Hepatocyte (in vitro differentiated cells): ENCODE measurements around the gene CCDC40. TPM values are rescaled to one million over a fixed set of nuclear protein-coding genes. Genes with fewer than 3 reads are reported as not detected.

Experiments
- DNase-seq: peaks from one replicate; pipeline ENCODE4 v3.0.0-alpha.2; 2016; ENCODE audit warnings: low spot score
- H2AFZ ChIP-seq: fragments of 200-600 bp; sonication (generic); 2 replicates; pipeline ENCODE4 v1.6.0; 2016; ENCODE audit warnings: antibody characterized with exemption, mild to moderate bottlenecking
- H3K27ac ChIP-seq: fragments of 200-600 bp; sonication (generic); 2 replicates; pipeline ENCODE4 v1.5.1; 2016; ENCODE audit warnings: mild to moderate bottlenecking
- H3K27me3 ChIP-seq: fragments of 200-600 bp; sonication (generic); 2 replicates; pipeline ENCODE4 v1.6.1; 2016
- H3K36me3 ChIP-seq: fragments of 200-600 bp; sonication (generic); replicated peaks from 2 replicates; pipeline ENCODE4 v1.5.1; 2016; ENCODE audit warnings: low read depth; ENCODE audit not compliant: insufficient read depth
- H3K4me1 ChIP-seq: fragments of 200-600 bp; sonication (generic); 2 replicates; pipeline ENCODE4 v1.5.1; 2016; ENCODE audit warnings: mild to moderate bottlenecking, moderate library complexity; ENCODE audit not compliant: insufficient read depth
- H3K4me2 ChIP-seq: fragments of 200-600 bp; sonication (generic); 2 replicates; pipeline ENCODE4 v1.6.0; 2016
- H3K4me3 ChIP-seq: fragments of 200-600 bp; sonication (generic); 2 replicates; pipeline ENCODE4 v1.5.1; 2016; ENCODE audit warnings: mild to moderate bottlenecking
- H3K79me2 ChIP-seq: fragments of 200-600 bp; sonication (generic); 2 replicates; pipeline ENCODE4 v1.6.0; 2017; ENCODE audit warnings: mild to moderate bottlenecking
- H3K9me2 ChIP-seq: fragments of 200-600 bp; sonication (generic); replicated peaks from 2 replicates; pipeline ENCODE4 v1.6.0; 2017; ENCODE audit warnings: mild to moderate bottlenecking; ENCODE audit not compliant: insufficient read depth
- H3K9me3 ChIP-seq: fragments of 200-600 bp; sonication (generic); 2 replicates; pipeline ENCODE4 v1.5.1; 2016; ENCODE audit warnings: low read depth, mild to moderate bottlenecking
- H4K20me1 ChIP-seq: fragments of 200-600 bp; sonication (generic); 2 replicates; pipeline ENCODE4 v1.6.0; 2016; ENCODE audit warnings: mild to moderate bottlenecking; ENCODE audit not compliant: insufficient read depth, poor library complexity, severe bottlenecking
- EZH2 ChIP-seq: fragments of 200-600 bp; sonication (generic); IDR thresholded peaks from 2 replicates; pipeline ENCODE4 v1.6.1; 2016; ENCODE audit warnings: antibody characterized with exemption, mild to moderate bottlenecking, borderline replicate concordance
- EZH2phosphoT487 ChIP-seq: fragments of 200-600 bp; sonication (generic); IDR thresholded peaks from one replicate; pipeline ENCODE4 v1.6.1; 2018; ENCODE audit warnings: antibody characterized with exemption, mild to moderate bottlenecking, low read depth, moderate library complexity; ENCODE audit not compliant: unreplicated experiment, severe bottlenecking
- WGBS: methylation state at CpG from one replicate; pipeline ENCODE4 v1.1.6; 2016; ENCODE audit warnings: low lambda C conversion rate; ENCODE audit errors: missing lambda C conversion rate; 5-methylcytosine and 5-hydroxymethylcytosine counted together
- polyA plus RNA-seq: library from polyadenylated mRNA; unstranded; fragments of >200 nt; fragmentation: Nextera tagmentation; extraction: Ambion mirVana; gene quantifications from 2 replicates; pipeline ENCODE4 v1.2.1, GENCODE V29; 2016
- total RNA-seq: library from RNA; depleted of rRNA; stranded (reverse); fragments of >200 nt; gene quantifications from 2 replicates; pipeline ENCODE4 v1.2.3, GENCODE V29; 2014
- TF ChIP-seq, protein P1 (sequence below): fragments of 200-600 bp; sonication (generic); IDR thresholded peaks from 2 replicates; pipeline ENCODE4 v1.5.1; 2016; ENCODE audit warnings: antibody characterized with exemption, mild to moderate bottlenecking; ENCODE audit not compliant: poor library complexity

Gene CCDC40
- total and polyA plus RNA-seq, 2 experiments from 2014 or later, result 2.2 to 4.7 TPM

DNA sequence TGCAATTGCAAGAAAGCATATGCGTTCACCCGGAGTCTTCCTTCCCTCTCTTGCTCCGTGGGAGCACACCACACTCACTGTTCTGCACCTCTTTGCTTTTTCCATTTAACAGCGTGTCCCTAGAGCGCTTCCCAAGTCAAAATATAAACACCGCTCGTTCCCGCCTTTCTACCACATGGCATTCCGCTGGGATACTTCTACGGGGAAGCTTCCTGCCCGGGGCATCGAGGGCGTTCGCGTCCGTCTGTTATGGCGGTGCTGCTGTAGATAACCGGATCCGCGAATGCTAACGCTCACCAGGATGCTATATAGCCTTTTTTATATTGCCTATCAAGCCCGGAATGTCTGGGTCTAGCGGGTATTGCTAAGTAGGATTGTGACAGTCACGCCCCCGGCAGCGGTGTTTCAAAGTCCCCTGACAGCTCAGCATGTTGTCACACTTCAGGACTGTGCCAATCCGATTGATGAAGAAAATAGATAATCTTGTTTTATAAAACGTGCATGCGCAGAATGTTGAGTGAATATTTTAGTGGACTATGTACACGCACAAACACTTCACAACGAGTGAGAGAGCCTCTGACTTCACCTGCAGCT, 31.0 kb downstream of the CCDC40 start:
- H3K36me3 ChIP-seq, result no peaks in the 10 kb centered on the region
- 96% methylated on average over 31 of the region's 31 CpGs for WGBS
- H3K27ac ChIP-seq, result no peak overlapping the region
- no peak overlapping the region for H3K4me2 ChIP-seq
- TF ChIP-seq EZH2phosphoT487 (no peak), EZH2 (no peak)
- TF ChIP-seq, protein P1, sequence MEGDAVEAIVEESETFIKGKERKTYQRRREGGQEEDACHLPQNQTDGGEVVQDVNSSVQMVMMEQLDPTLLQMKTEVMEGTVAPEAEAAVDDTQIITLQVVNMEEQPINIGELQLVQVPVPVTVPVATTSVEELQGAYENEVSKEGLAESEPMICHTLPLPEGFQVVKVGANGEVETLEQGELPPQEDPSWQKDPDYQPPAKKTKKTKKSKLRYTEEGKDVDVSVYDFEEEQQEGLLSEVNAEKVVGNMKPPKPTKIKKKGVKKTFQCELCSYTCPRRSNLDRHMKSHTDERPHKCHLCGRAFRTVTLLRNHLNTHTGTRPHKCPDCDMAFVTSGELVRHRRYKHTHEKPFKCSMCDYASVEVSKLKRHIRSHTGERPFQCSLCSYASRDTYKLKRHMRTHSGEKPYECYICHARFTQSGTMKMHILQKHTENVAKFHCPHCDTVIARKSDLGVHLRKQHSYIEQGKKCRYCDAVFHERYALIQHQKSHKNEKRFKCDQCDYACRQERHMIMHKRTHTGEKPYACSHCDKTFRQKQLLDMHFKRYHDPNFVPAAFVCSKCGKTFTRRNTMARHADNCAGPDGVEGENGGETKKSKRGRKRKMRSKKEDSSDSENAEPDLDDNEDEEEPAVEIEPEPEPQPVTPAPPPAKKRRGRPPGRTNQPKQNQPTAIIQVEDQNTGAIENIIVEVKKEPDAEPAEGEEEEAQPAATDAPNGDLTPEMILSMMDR, result no peak
- peaks cover 14% of the 10 kb centered on the region for H3K4me1 ChIP-seq
- H2AFZ ChIP-seq, result no peak overlapping the region
- no peaks in the 10 kb centered on the region for H3K79me2 ChIP-seq
- no peak overlapping the region for H3K4me3 ChIP-seq
- H4K20me1 ChIP-seq, result no peaks in the 10 kb centered on the region
- no peaks in the 10 kb centered on the region for H3K9me3 ChIP-seq
- H3K27me3 ChIP-seq, result no peaks in the 10 kb centered on the region
- H3K9me2 ChIP-seq, result no peaks in the 10 kb centered on the region
- no peak for DNase-seq

DNA sequence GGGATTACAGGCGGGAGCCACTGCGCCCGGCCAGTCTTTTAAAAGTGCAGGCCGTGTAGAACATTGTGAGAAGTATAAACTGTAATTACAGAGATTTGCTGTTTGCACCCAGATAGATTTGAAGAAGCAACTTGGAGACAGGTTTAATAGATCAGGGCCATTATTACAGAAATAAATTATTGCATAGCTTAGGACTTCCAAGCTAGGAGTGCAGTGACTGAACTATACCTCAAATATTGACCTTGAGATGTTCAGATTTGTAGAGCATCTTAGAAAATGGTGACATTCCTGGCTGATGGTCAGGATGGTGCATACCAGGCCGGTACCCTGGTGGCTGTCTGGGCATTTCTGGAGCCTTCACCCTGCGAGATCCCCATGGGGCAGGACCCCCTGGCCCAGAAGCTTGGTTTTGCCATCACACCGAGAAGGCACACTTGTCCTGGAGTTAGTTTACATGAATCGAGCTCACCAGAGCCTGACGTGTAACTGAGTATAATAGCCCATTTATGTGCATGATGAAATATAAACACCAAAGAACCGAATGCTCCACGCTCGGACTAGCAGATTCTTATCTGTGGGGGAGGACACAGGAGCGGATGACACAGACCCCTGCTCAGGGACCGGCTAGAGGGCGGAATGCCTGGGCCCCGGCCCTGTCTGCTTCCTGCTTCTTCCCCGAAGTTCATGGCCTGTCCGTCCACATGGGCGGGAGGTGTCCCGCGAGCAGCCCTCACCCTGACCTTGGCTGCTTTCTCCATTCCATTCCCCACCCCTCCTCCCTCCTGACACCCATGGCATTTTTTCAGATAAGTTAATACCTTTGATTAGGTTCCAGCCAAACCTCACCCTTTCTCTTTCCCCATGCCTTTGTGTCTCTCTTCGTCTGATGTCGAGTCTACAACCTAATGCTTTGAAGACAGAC, 32.1 kb downstream of the CCDC40 start:
- 47% methylated on average over 23 of the region's 23 CpGs for WGBS
- Histone ChIP-seq H3K27ac (peak overlapping the region; percentile 35), H3K4me1 (peaks cover 14% of the 10 kb centered on the region), H2AFZ (peak overlapping the region; percentile 8), H3K4me3 (no peak overlapping the region), H3K4me2 (peak overlapping the region; percentile 25), H3K36me3 (no peaks in the 10 kb centered on the region), H3K9me3 (no peaks in the 10 kb centered on the region), H3K79me2 (no peaks in the 10 kb centered on the region), H4K20me1 (no peaks in the 10 kb centered on the region), H3K9me2 (no peaks in the 10 kb centered on the region), H3K27me3 (no peaks in the 10 kb centered on the region)
- TF ChIP-seq EZH2 (no peak), EZH2phosphoT487 (no peak)
- TF ChIP-seq, protein P1, result no peak
- DNase-seq, result peak; percentile 46

DNA sequence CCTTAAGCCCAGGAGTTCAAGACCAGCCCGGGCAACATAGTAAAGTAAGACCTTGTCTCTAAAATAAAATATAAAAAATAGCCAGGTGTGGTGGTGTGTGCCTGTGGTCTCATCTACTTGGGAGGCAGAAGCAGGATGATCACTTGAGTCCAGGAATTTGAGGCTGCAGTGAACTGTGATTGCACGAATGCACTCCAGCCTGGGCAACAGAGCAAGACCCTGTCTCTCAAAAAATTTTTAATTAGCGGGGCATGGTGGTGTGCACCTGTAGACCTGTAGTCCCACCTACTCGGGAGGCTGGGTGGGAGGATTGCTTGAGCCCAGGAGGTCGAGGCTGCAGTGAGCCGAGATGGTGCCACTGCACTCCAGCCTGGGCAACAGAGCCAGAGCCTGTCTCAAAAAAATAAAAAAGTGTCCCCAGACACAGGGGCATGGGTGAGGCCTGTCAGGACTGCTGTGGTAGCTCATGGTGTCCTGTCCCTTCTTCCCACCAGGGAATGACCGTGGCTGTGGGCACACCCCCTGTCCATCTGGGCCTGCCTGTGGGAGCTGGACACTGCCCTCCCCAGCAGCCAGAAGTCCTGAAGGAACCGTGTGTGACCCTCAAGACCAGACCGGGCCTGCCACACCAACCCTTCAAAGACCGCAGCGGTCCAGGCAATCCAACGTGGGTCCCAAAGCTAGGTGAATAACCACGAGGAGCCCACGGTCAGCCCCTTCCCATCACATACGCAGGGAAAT, 34.1 kb downstream of the CCDC40 start:
- no peak for DNase-seq
- Histone ChIP-seq H3K9me3 (no peaks in the 10 kb centered on the region), H3K27me3 (no peaks in the 10 kb centered on the region), H4K20me1 (no peaks in the 10 kb centered on the region), H3K27ac (no peak overlapping the region), H3K4me1 (peaks cover 14% of the 10 kb centered on the region), H3K79me2 (no peaks in the 10 kb centered on the region), H3K9me2 (no peaks in the 10 kb centered on the region), H2AFZ (no peak overlapping the region), H3K36me3 (no peaks in the 10 kb centered on the region), H3K4me3 (no peak overlapping the region), H3K4me2 (no peak overlapping the region)
- WGBS, result 94% methylated on average over 15 of the region's 15 CpGs
- TF ChIP-seq EZH2phosphoT487, result no peak
- TF ChIP-seq, protein P1, result no peak
- no peak for TF ChIP-seq EZH2
